ENCODE data around the gene ZNF496. TPM values are rescaled to one million over a fixed set of nuclear protein-coding genes. Genes with fewer than 3 reads are reported as not detected.
"Not testable (repeated sequence)": the region's sequence is repeated elsewhere in the genome, so short reads cannot be mapped to it uniquely, and the experiment has no call there.

Gene ZNF496
- total RNA-seq, 2 experiments from 2014 or later: 21.7 to 36.4 TPM

GRCh38 chr1:247268390-247269045, 63.1 kb downstream of the ZNF496 start:
- BruUV-seq (replicated peaks): no TSS peak
- DNase-seq (ENCODE audit: low spot score): no peak
- intact Hi-C loops (cut with micrococcal nuclease; ENCODE audit: unreplicated experiment): no loop called here
- Histone ChIP-seq H4K20me1 (ENCODE audit: insufficient read depth, low read length) (no peaks in the 10 kb centered on the region), H3K27ac (ENCODE audit: low read depth, low read length, poor library complexity, severe bottlenecking) (no peak overlapping the region), H2AFZ (ENCODE audit: low read length) (no peak overlapping the region), H3K9me3 (ENCODE audit: low read length) (no peaks in the 10 kb centered on the region), H3K4me3 (ENCODE audit: low read depth, low read length, poor library complexity, severe bottlenecking) (no peak overlapping the region), H3K9me2 (ENCODE audit: insufficient read depth, low read length) (no peaks in the 10 kb centered on the region), H3K36me3 (ENCODE audit: insufficient read depth, low read length) (no peaks in the 10 kb centered on the region), H3K4me2 (ENCODE audit: low read length) (no peak overlapping the region), H3K79me2 (ENCODE audit: insufficient read depth, low read depth, low read length) (no peaks in the 10 kb centered on the region), H3K4me1 (ENCODE audit: insufficient read depth, low read length, poor library complexity, severe bottlenecking) (no peaks in the 10 kb centered on the region)
- POLR2A ChIA-PET: interaction anchor here (0.6 kb wide), 1 partner anchor 20 kb away, joined by 5 read pairs; no protein-coding TSS in a partner anchor
- no peak for TF ChIP-seq EZH2phosphoT487 (IDR thresholded peaks at IDR 0.05; ENCODE audit: borderline replicate concordance, low read depth, low read length)
- CTCF ChIA-PET (ENCODE audit: unreplicated experiment): no interaction called here

GRCh38 chr1:247266053-247266452, 65.6 kb downstream of the ZNF496 start:
- no TSS peak for BruUV-seq (replicated peaks)

GRCh38 chr1:247255772-247256171, 75.9 kb downstream of the ZNF496 start, which contains the start of gene VN1R5:
Gene VN1R5 (plus strand): TSS chr1:247256072.
- H3K4me2 ChIP-seq (ENCODE audit: low read length); H3K36me3 ChIP-seq (ENCODE audit: insufficient read depth, low read length); H3K79me2 ChIP-seq (ENCODE audit: insufficient read depth, low read depth, low read length); BruUV-seq (replicated peaks); H3K9me2 ChIP-seq (ENCODE audit: insufficient read depth, low read length); DNase-seq (ENCODE audit: low spot score); H4K20me1 ChIP-seq (ENCODE audit: insufficient read depth, low read length); intact Hi-C loops (cut with micrococcal nuclease; ENCODE audit: unreplicated experiment); CTCF ChIA-PET (ENCODE audit: unreplicated experiment); H2AFZ ChIP-seq (ENCODE audit: low read length); POLR2A ChIA-PET; H3K27ac ChIP-seq (ENCODE audit: low read depth, low read length, poor library complexity, severe bottlenecking); H3K9me3 ChIP-seq (ENCODE audit: low read length); H3K4me3 ChIP-seq (ENCODE audit: low read depth, low read length, poor library complexity, severe bottlenecking); H3K4me1 ChIP-seq (ENCODE audit: insufficient read depth, low read length, poor library complexity, severe bottlenecking): not testable (repeated sequence)

More at GRCh38 chr1:247266053-247266452, 65.6 kb downstream of the ZNF496 start:
- DNase-seq (ENCODE audit: low spot score): no peak
- Histone ChIP-seq H3K9me2 (ENCODE audit: insufficient read depth, low read length) (no peaks in the 10 kb centered on the region), H3K4me1 (ENCODE audit: insufficient read depth, low read length, poor library complexity, severe bottlenecking) (no peaks in the 10 kb centered on the region), H2AFZ (ENCODE audit: low read length) (no peak overlapping the region), H3K4me2 (ENCODE audit: low read length) (no peak overlapping the region), H3K79me2 (ENCODE audit: insufficient read depth, low read depth, low read length) (no peaks in the 10 kb centered on the region), H3K36me3 (ENCODE audit: insufficient read depth, low read length) (no peaks in the 10 kb centered on the region), H3K27ac (ENCODE audit: low read depth, low read length, poor library complexity, severe bottlenecking) (no peak overlapping the region), H4K20me1 (ENCODE audit: insufficient read depth, low read length) (no peaks in the 10 kb centered on the region), H3K9me3 (ENCODE audit: low read length) (no peaks in the 10 kb centered on the region), H3K4me3 (ENCODE audit: low read depth, low read length, poor library complexity, severe bottlenecking) (no peak overlapping the region)
- TF ChIP-seq EZH2phosphoT487 (IDR thresholded peaks at IDR 0.05; ENCODE audit: borderline replicate concordance, low read depth, low read length) (no peak), CTCF (conservative IDR thresholded peaks at IDR 0.05; ENCODE audit: low read length) (no peak)
- ChIA-PET CTCF (ENCODE audit: unreplicated experiment) (no interaction called here), POLR2A (no interaction called here)
- intact Hi-C loops (cut with micrococcal nuclease; ENCODE audit: unreplicated experiment): no loop called here
